GM19240 (cell line): ENCODE data around the gene OR52B2.

ENCODE experiments used
- DNase-seq: peaks from one replicate; pipeline ENCODE4 v3.0.0; 2011; ENCODE audit warnings: low spot score; ENCODE audit not compliant: insufficient read length

The OR52B2 gene

GRCh38 chr11:6170226-6170625 is at the start of gene OR52B2:
OR52B2 (minus strand) TSS chr11:6170326; CDS start chr11:6170326, 0 bp downstream.
- no peak for DNase-seq

DNA sequence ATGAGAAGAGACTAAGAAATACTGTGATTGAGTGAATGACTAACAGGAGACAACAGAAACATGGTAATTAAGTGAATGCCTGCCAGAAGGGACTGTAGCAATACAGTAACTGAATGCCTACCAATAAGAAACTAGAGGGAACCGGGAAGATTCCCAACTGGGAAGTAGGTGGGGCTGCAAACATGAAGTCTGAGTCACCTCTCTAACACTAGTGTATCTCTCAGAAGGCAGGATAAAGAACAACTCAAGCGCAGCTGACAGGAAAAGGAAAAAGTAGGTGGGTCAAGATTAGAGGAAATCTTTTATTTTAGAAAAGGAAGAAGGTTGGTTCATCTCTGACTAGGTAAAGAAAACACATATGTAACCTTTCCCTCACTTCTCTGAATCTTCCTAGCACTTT is 49.2 kb upstream of the OR52B2 start:
- no peak for DNase-seq

- DNase-seq = no peak
Observed at GRCh38 chr11:6217722-6218121, 47.6 kb upstream of the OR52B2 start.

GRCh38 chr11:6216501-6216900 is 46.4 kb upstream of the OR52B2 start:
- no peak for DNase-seq

GRCh38 chr11:6214530-6214929 is 44.4 kb upstream of the OR52B2 start:
- DNase-seq = no peak

- DNase-seq = no peak
Observed at GRCh38 chr11:6210274-6210955, 40.3 kb upstream of the OR52B2 start.

DNA sequence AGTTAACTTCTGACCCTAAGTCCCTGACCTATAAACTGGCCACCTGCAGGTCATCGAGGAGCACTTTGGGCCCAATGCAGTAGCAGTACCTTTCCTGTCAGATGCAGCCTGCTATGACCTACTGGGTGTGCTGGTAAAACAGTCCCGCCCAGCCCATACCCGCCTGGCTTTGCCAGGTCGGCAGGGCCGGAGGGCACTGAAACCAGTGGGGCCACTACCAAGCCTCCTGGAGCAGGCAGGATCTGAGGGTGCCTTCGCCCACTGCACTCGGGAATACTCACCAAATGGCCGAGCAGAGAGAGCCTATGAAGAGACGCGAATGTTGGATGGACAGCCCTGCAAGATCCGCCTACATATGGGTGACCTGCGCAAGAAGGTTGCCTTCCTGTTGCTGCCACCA is 39.7 kb upstream of the OR52B2 start:
- DNase-seq = no peak

DNA sequence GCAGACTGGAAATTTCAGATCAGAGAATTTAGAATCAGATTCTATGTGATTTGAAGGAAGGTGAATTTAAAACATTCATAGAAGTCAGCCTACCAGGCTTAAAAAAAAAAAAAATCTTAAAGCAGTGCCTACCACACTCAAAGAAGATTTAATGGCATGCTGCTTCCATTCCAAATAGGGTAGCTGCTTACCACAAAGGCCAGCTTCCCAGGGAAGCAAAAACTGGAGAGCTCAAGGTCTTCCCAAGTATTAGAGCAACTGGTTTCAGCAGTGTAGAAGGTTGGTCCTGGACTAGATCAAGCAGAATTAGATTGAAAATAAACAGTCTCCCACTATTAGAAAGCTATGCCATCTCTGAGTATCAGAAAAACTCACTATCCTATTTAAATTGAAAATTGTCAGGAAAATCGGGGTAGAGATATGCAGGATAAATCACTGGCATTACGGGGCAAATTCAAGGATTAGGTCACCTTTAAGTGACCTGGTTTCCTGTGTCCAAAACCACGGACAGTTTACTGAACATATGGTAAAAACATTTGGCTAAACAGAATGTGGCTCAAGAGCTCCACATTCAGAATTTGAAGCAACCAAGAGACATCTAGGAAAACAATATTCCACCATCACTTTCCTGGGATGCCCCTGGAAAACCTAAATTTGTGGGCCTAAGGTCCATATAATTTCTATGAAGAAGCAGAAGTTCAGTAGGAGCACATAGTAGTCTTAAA is 36.5 kb upstream of the OR52B2 start:
- DNase-seq = no peak

- no peak for DNase-seq
Observed at GRCh38 chr11:6205366-6205765, 35.2 kb upstream of the OR52B2 start, which contains the start of gene C11orf42. C11orf42 (plus strand) TSS chr11:6205557; CDS start chr11:6205616, 59 bp downstream.

DNA sequence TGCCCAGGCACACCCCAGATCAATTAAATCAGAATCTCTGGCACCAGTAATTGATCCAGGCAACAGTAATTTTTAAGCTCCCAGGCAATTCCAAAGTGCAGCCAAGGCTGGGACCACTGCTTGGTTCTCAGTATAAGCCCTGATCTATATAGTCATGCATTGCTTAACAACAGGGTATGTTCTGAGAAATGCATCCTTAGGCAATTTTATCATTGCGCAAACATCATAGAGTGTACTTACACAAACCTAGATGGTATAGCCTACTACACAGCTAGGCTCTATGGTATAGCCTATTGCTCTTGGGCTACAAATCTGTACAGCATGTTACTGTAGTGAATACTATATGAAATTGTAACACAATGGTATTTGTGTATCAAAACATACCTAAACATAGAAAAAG is 34.6 kb upstream of the OR52B2 start:
- DNase-seq = no peak

GRCh38 chr11:6203327-6203726 is 33.2 kb upstream of the OR52B2 start:
- DNase-seq = no peak

- DNase-seq = no peak
Observed at GRCh38 chr11:6202041-6202440, 31.9 kb upstream of the OR52B2 start.

GRCh38 chr11:6201481-6201880 is 31.4 kb upstream of the OR52B2 start:
- no peak for DNase-seq

DNA sequence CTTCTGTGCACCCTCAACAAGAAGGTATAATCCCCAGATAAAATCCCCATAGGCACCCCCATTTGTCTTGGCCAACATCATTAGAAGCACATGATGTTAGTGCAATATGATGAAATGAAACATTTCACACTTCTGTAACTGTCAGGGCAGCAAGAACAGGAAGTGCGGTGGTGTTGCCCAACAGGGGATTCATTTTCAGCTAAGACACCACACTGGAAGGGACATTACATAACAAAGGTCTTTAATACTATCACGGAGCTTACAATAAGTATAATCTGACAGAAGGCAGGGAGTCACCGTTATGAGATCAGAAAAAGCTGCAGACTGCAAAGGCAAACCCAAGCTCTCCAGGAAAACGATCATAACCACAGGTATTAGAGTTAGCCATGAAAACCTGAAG is 30.8 kb upstream of the OR52B2 start:
- no peak for DNase-seq

- DNase-seq = no peak
Observed at GRCh38 chr11:6199174-6199810, 29.2 kb upstream of the OR52B2 start, which contains the start of gene OR52W1. OR52W1 (plus strand) TSS chr11:6199224; CDS start chr11:6199224, 0 bp downstream.

GRCh38 chr11:6197466-6198200 is 27.5 kb upstream of the OR52B2 start:
- DNase-seq = no peak

- DNase-seq = no peak
Observed at GRCh38 chr11:6196396-6196795, 26.3 kb upstream of the OR52B2 start.

DNA sequence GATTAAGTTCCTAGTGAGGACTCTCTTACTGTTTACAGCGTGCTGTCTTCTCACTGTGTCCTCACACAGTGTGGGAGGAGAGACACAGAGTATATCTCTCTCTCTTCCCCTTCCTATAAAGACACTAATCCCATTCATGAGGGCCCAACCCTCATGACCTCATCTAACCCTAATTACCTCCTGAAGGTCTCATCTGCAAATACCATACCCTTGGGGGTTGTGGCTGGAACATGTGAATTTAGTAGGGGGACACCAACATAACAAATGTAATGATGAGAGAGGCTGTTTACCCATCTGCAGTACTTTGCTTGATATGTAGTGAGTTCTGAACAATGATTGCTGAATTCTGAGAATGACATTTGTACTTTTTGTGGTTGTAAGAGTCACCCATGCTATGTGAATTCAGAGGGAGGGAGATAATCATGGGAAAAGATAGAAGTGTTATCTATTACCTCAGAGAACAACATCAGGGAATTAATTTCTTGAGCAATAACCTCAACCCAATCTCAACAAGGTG is 24.0 kb upstream of the OR52B2 start:
- DNase-seq = no peak

DNA sequence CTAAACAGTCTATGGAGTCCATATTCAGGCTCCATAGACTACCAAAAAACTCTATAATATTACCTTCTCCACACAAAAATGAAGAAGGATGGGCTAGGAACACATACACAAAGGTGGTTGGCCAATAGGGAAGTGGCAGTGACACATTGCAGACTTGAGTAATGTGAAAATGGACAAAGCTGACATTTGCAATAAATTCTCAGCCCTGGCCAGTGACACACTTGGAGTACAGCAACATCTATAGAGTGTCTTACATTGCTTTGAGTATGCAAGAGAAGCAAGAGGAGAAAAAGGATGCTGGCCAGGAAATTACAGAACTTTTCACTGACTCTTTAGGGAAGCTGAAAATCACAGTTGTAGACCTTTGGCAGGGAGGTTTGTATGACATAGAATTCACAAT is 21.6 kb upstream of the OR52B2 start:
- no peak for DNase-seq

- no peak for DNase-seq
Observed at GRCh38 chr11:6175440-6175839, 5.3 kb upstream of the OR52B2 start.

GRCh38 chr11:6156628-6157359 is 13.3 kb downstream of the OR52B2 start:
- no peak for DNase-seq
